Smooth muscle cell (in vitro differentiated cells): Measurements from ENCODE around the gene PADI3. TPM values are rescaled to one million over a fixed set of nuclear protein-coding genes. Genes with fewer than 3 reads are reported as not detected.
A peak's percentile ranks its signal among the peaks of the same experiment; 100 is the strongest.

ENCODE experiments used
- DNase-seq: peaks from one replicate; lab custom pipeline; 2025; ENCODE audit not compliant: unreplicated experiment; lab: John Stamatoyannopoulos, UW
- H2AFZ ChIP-seq: fragments of 200-600 bp; sonication (generic); 2 replicates; pipeline ENCODE4 v1.6.0; 2016; ENCODE audit warnings: antibody characterized with exemption, low read depth, mild to moderate bottlenecking
- H3F3A ChIP-seq: fragments of 200-600 bp; sonication (generic); 2 replicates; pipeline ENCODE4 v1.6.0; 2017; ENCODE audit warnings: antibody characterized with exemption, low read depth
- H3K27ac ChIP-seq: fragments of 200-600 bp; sonication (generic); 2 replicates; pipeline ENCODE4 v1.5.1; 2016; ENCODE audit warnings: low read depth, mild to moderate bottlenecking
- H3K27me3 ChIP-seq: fragments of 200-600 bp; sonication (generic); 2 replicates; pipeline ENCODE4 v1.6.1; 2016; ENCODE audit warnings: low read depth, mild to moderate bottlenecking
- H3K36me3 ChIP-seq: fragments of 200-600 bp; sonication (generic); 2 replicates; pipeline ENCODE4 v1.5.1; 2016; ENCODE audit warnings: low read depth
- H3K4me1 ChIP-seq: fragments of 200-600 bp; sonication (generic); 2 replicates; pipeline ENCODE4 v1.5.1; 2016; ENCODE audit warnings: low read depth
- H3K4me2 ChIP-seq: fragments of 200-600 bp; sonication (generic); 2 replicates; pipeline ENCODE4 v1.6.0; 2016; ENCODE audit warnings: mild to moderate bottlenecking
- H3K4me3 ChIP-seq: fragments of 200-600 bp; sonication (generic); 2 replicates; pipeline ENCODE4 v1.5.1; 2016; ENCODE audit warnings: mild to moderate bottlenecking
- H3K79me2 ChIP-seq: fragments of 200-600 bp; sonication (generic); 2 replicates; pipeline ENCODE4 v1.6.0; 2016; ENCODE audit warnings: low read depth, mild to moderate bottlenecking
- H3K9ac ChIP-seq: fragments of 200-600 bp; sonication (generic); 2 replicates; pipeline ENCODE4 v1.6.0; 2016; ENCODE audit warnings: low read depth
- H3K9me3 ChIP-seq: fragments of 200-600 bp; sonication (generic); replicated peaks from 2 replicates; pipeline ENCODE4 v1.5.1; 2016; ENCODE audit warnings: low read depth
- H4K20me1 ChIP-seq: fragments of 200-600 bp; sonication (generic); 2 replicates; pipeline ENCODE4 v1.6.0; 2016; ENCODE audit warnings: low read depth
- CTCF ChIP-seq: fragments of 200-600 bp; sonication (generic); IDR thresholded peaks from 2 replicates; pipeline ENCODE4 v1.5.1; 2017; ENCODE audit warnings: borderline replicate concordance, mild to moderate bottlenecking, antibody characterized with exemption; ENCODE audit not compliant: insufficient read depth, poor library complexity, severe bottlenecking
- WGBS: methylation state at CpG from one replicate; pipeline ENCODE4 v1.1.7; 2016; ENCODE audit warnings: low lambda C conversion rate; 5-methylcytosine and 5-hydroxymethylcytosine counted together
- polyA plus RNA-seq: library from polyadenylated mRNA; unstranded; fragments of >200 nt; fragmentation: Nextera tagmentation; extraction: Ambion mirVana; gene quantifications from 2 replicates; pipeline ENCODE4 v1.2.1, GENCODE V29; 2016
- total RNA-seq: library from RNA; depleted of rRNA; stranded (reverse); fragments of >200 nt; gene quantifications from 2 replicates; pipeline ENCODE4 v1.2.3, GENCODE V29; 2014

PADI3 gene
- total and polyA plus RNA-seq, 2 experiments from 2014 or later: not detected

GRCh38 chr1:17273096-17273495 is 24.2 kb downstream of the PADI3 start:
- H3F3A ChIP-seq: no peaks in the 10 kb centered on the region
- H2AFZ ChIP-seq: no peak overlapping the region
- H3K27me3 ChIP-seq: no peaks in the 10 kb centered on the region
- TF ChIP-seq CTCF: no peak
- no peak for DNase-seq
- no peaks in the 10 kb centered on the region for H3K4me1 ChIP-seq
- H3K4me2 ChIP-seq: no peak overlapping the region
- no peak overlapping the region for H3K9ac ChIP-seq
- no peaks in the 10 kb centered on the region for H4K20me1 ChIP-seq
- no peaks in the 10 kb centered on the region for H3K36me3 ChIP-seq
- no peak overlapping the region for H3K27ac ChIP-seq
- no peaks in the 10 kb centered on the region for H3K9me3 ChIP-seq
- H3K79me2 ChIP-seq: no peaks in the 10 kb centered on the region
- no peak overlapping the region for H3K4me3 ChIP-seq
- 84% methylated on average over 9 of the region's 13 CpGs for WGBS

GRCh38 chr1:17274186-17275170 is 25.6 kb downstream of the PADI3 start:
- no peaks in the 10 kb centered on the region for H3K27me3 ChIP-seq
- peak; percentile 62 for TF ChIP-seq CTCF
- no peaks in the 10 kb centered on the region for H3K79me2 ChIP-seq
- H3K9me3 ChIP-seq: no peaks in the 10 kb centered on the region
- H3K4me3 ChIP-seq: no peak overlapping the region
- H3K27ac ChIP-seq: no peak overlapping the region
- no peak overlapping the region for H3K4me2 ChIP-seq
- no peak overlapping the region for H2AFZ ChIP-seq
- no peaks in the 10 kb centered on the region for H4K20me1 ChIP-seq
- H3K36me3 ChIP-seq: no peaks in the 10 kb centered on the region
- WGBS: 52% methylated on average over 15 of the region's 15 CpGs
- no peaks in the 10 kb centered on the region for H3K4me1 ChIP-seq
- no peaks in the 10 kb centered on the region for H3F3A ChIP-seq
- no peak overlapping the region for H3K9ac ChIP-seq
- no peak for DNase-seq

- Histone ChIP-seq H2AFZ (no peak overlapping the region), H3K9ac (no peak overlapping the region), H4K20me1 (no peaks in the 10 kb centered on the region), H3K4me2 (no peak overlapping the region), H3F3A (no peaks in the 10 kb centered on the region), H3K27ac (no peak overlapping the region), H3K27me3 (no peaks in the 10 kb centered on the region), H3K9me3 (no peaks in the 10 kb centered on the region), H3K79me2 (no peaks in the 10 kb centered on the region), H3K4me3 (no peak overlapping the region), H3K36me3 (no peaks in the 10 kb centered on the region), H3K4me1 (no peaks in the 10 kb centered on the region)
- TF ChIP-seq CTCF: no peak
- WGBS: 88% methylated on average over 11 of the region's 11 CpGs
- DNase-seq: no peak
Measured at GRCh38 chr1:17276568-17276967, 27.7 kb downstream of the PADI3 start.
